HepG2 (cell line): ENCODE results near the gene ABCC2. TPM values are rescaled to one million over a fixed set of nuclear protein-coding genes. Genes with fewer than 3 reads are reported as not detected.

Source experiments
- ATF6 ChIP-seq: sonication (generic); formaldehyde crosslinking; conservative IDR thresholded peaks from 2 replicates; pipeline ENCODE4 v1.4.0; 2020; ENCODE audit warnings: missing genetic modification reagents
- FOXO1 ChIP-seq: sonication (generic); formaldehyde crosslinking; IDR thresholded peaks from 2 replicates; pipeline ENCODE4 v1.4.0; 2020; ENCODE audit warnings: missing genetic modification reagents
- GATAD1 ChIP-seq: IDR thresholded peaks from 2 replicates; pipeline ENCODE4 v1.6.1; 2016; ENCODE audit warnings: missing genetic modification reagents, missing compliant biosample characterization
- GRHL1 ChIP-seq: sonication (generic); formaldehyde crosslinking; conservative IDR thresholded peaks from 2 replicates; pipeline ENCODE4 v1.8.0; 2022; ENCODE audit warnings: missing genetic modification reagents
- MIER2 ChIP-seq: IDR thresholded peaks from 2 replicates; pipeline ENCODE4 v1.6.1; 2016; ENCODE audit warnings: missing biosample characterization, missing genetic modification reagents
- NR2F6 ChIP-seq, 2 experiments: IDR thresholded peaks; 2 replicates each; pipeline ENCODE4 v1.6.1; 2016; ENCODE audit warnings: antibody characterized with exemption in 1 of 2, mild to moderate bottlenecking in 1 of 2
- RARA ChIP-seq: IDR thresholded peaks from 2 replicates; pipeline ENCODE4 v1.6.1; 2016; ENCODE audit warnings: missing genetic modification reagents, missing compliant biosample characterization
- RORA ChIP-seq: sonication (generic); formaldehyde crosslinking; IDR thresholded peaks from 2 replicates; pipeline ENCODE4 v1.5.0; 2020; ENCODE audit warnings: mild to moderate bottlenecking, missing genetic modification reagents, moderate library complexity
- SCMH1 ChIP-seq: sonication (generic); formaldehyde crosslinking; IDR thresholded peaks from 2 replicates; pipeline ENCODE4 v1.9.0; 2021; ENCODE audit warnings: missing genetic modification reagents, mild to moderate bottlenecking, borderline replicate concordance
- SMC3 ChIP-seq: IDR thresholded peaks from 2 replicates; pipeline ENCODE4 v1.6.1; 2011; ENCODE audit warnings: low read length, improper control_type of control experiment
- SOX6 ChIP-seq, 2 experiments: fragments of 450-650 bp in 1 of 2; sonication (generic) in 1 of 2; formaldehyde crosslinking in 1 of 2; IDR thresholded peaks; 2 replicates each; pipeline versions ENCODE4 v1.4.0 to v1.6.1; 2017 to 2020; ENCODE audit warnings: antibody characterized with exemption in 1 of 2, mild to moderate bottlenecking in 1 of 2, missing genetic modification reagents in 1 of 2
- SP5 ChIP-seq: IDR thresholded peaks from 2 replicates; pipeline ENCODE4 v1.6.1; 2016; ENCODE audit warnings: low read depth, borderline replicate concordance
- TOPORS ChIP-seq: sonication (generic); formaldehyde crosslinking; IDR thresholded peaks from 2 replicates; pipeline ENCODE4 v1.8.0; 2023; ENCODE audit warnings: mild to moderate bottlenecking, missing genetic modification reagents
- TSC22D2 ChIP-seq: sonication (generic); formaldehyde crosslinking; IDR thresholded peaks from 2 replicates; pipeline ENCODE4 v1.5.1; 2020; ENCODE audit warnings: missing genetic modification reagents, mild to moderate bottlenecking, borderline replicate concordance
- ZNF10 ChIP-seq: sonication (generic); formaldehyde crosslinking; IDR thresholded peaks from 2 replicates; pipeline ENCODE4 v1.4.0; 2020; ENCODE audit warnings: mild to moderate bottlenecking, low read depth, missing genetic modification reagents, borderline replicate concordance
- ZNF362 ChIP-seq: sonication (generic); formaldehyde crosslinking; IDR thresholded peaks from 2 replicates; pipeline ENCODE4 v1.4.0; 2020; ENCODE audit warnings: missing genetic modification reagents, mild to moderate bottlenecking, borderline replicate concordance
- ZNF460 ChIP-seq: sonication (generic); formaldehyde crosslinking; IDR thresholded peaks from 2 replicates; pipeline ENCODE4 v1.5.1; 2020; ENCODE audit warnings: missing genetic modification reagents, mild to moderate bottlenecking, borderline replicate concordance
- ZNF576 ChIP-seq: sonication (generic); formaldehyde crosslinking; IDR thresholded peaks from 2 replicates; pipeline ENCODE4 v1.4.0; 2020; ENCODE audit warnings: mild to moderate bottlenecking, missing genetic modification reagents
- ZNF619 ChIP-seq: sonication (generic); formaldehyde crosslinking; IDR thresholded peaks from 2 replicates; pipeline ENCODE4 v1.4.0; 2020; ENCODE audit warnings: mild to moderate bottlenecking, missing genetic modification reagents
- ZNF720 ChIP-seq: sonication (generic); formaldehyde crosslinking; IDR thresholded peaks from 2 replicates; pipeline ENCODE4 v1.4.0; 2020; ENCODE audit warnings: missing genetic modification reagents
- polyA plus RNA-seq, 8 experiments: library from polyadenylated mRNA; depleted of rRNA in 3 of 8; stranded (reverse) in 7 of 8; unstranded in 1 of 8; fragments of >200 nt; fragmentation: Illumina TruSeq in 4 of 8; extraction: Trizol in 4 of 8; gene quantifications; 2 replicates each; pipeline versions ENCODE4 v1.2.1 to v1.2.3, GENCODE V29; 2011 to 2016; ENCODE audit warnings: low read depth in 4 of 8, missing spikeins in 1 of 8, mixed read lengths in 1 of 8; ENCODE audit not compliant: insufficient read depth in 1 of 8
- total RNA-seq, 5 experiments: library from RNA; depleted of rRNA; stranded (reverse); fragments of >200 nt; fragmentation: Illumina TruSeq; extraction: Trizol; gene quantifications; 2 replicates each; pipeline ENCODE4 v1.2.3, GENCODE V29; 2016; ENCODE audit warnings: low read depth in 1 of 5
- TF ChIP-seq, protein P1 (sequence below): sonication (generic); formaldehyde crosslinking; conservative IDR thresholded peaks from 2 replicates; pipeline ENCODE4 v1.4.0; 2020; ENCODE audit warnings: mild to moderate bottlenecking, missing genetic modification reagents, moderate library complexity
- TF ChIP-seq, protein P2 (sequence below): IDR thresholded peaks from 2 replicates; pipeline ENCODE4 v1.6.1; 2016; ENCODE audit warnings: missing genetic modification reagents, missing compliant biosample characterization

The ABCC2 gene
- total and polyA plus RNA-seq, 2 of the 13 experiments (the other 11 are each of a cell fraction or from before 2014, with no cell fraction given), result 181 to 497 TPM

DNA sequence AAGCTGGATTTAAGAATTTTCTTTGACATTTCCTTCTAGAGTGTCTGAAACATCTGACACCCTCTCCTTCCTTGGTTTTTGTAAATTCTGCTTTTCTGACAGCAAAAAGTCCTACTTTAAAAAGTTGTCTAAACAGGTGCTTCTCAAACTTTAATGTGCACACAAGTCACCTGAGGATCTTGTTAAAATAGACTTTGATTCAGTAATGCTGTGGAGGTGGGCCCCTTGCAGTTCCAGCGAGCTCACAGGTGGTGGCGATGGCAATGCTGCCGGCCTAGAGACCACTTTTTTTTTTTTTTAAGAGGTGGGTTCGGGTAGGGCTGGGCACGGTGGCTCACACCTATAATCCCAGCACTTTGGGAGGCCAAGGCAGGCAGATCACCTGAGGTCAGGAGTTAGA lies 77.1 kb downstream of the ABCC2 start (continued):
- TF ChIP-seq TSC22D2 (CRISPR knock-in tag), result no peak
- no peak for TF ChIP-seq ZNF460
- no peak for TF ChIP-seq MIER2
- no peak for TF ChIP-seq GRHL1 (CRISPR knock-in tag)
- no peak for TF ChIP-seq SP5 (CRISPR knock-in tag)
- TF ChIP-seq ATF6 (CRISPR knock-in tag), result no peak
- no peak for TF ChIP-seq GATAD1 (CRISPR knock-in tag)
- TF ChIP-seq TOPORS (CRISPR knock-in tag), result no peak
- no peak for TF ChIP-seq SOX6 (IDR thresholded peaks at IDR 0.05)
- TF ChIP-seq SOX6 (CRISPR knock-in tag; IDR thresholded peaks at IDR 0.05), result 0 out of 2 replicates have a peak, but pooled peaks have one; percentile 21
- TF ChIP-seq NR2F6 (IDR thresholded peaks at IDR 0.05), result no peak
- TF ChIP-seq NR2F6 (CRISPR knock-in tag; IDR thresholded peaks at IDR 0.05), result no peak
- TF ChIP-seq ZNF720, result no peak
- peak; percentile 97 for TF ChIP-seq ZNF362 (CRISPR knock-in tag)
- TF ChIP-seq, protein P1, sequence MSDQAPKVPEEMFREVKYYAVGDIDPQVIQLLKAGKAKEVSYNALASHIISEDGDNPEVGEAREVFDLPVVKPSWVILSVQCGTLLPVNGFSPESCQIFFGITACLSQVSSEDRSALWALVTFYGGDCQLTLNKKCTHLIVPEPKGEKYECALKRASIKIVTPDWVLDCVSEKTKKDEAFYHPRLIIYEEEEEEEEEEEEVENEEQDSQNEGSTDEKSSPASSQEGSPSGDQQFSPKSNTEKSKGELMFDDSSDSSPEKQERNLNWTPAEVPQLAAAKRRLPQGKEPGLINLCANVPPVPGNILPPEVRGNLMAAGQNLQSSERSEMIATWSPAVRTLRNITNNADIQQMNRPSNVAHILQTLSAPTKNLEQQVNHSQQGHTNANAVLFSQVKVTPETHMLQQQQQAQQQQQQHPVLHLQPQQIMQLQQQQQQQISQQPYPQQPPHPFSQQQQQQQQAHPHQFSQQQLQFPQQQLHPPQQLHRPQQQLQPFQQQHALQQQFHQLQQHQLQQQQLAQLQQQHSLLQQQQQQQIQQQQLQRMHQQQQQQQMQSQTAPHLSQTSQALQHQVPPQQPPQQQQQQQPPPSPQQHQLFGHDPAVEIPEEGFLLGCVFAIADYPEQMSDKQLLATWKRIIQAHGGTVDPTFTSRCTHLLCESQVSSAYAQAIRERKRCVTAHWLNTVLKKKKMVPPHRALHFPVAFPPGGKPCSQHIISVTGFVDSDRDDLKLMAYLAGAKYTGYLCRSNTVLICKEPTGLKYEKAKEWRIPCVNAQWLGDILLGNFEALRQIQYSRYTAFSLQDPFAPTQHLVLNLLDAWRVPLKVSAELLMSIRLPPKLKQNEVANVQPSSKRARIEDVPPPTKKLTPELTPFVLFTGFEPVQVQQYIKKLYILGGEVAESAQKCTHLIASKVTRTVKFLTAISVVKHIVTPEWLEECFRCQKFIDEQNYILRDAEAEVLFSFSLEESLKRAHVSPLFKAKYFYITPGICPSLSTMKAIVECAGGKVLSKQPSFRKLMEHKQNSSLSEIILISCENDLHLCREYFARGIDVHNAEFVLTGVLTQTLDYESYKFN (CRISPR knock-in tag), result no peak
- no peak for TF ChIP-seq RARA
- TF ChIP-seq ZNF10 (CRISPR knock-in tag), result no peak
- no peak for TF ChIP-seq SCMH1 (CRISPR knock-in tag)
- no peak for TF ChIP-seq ZNF619 (CRISPR knock-in tag)
- TF ChIP-seq ZNF576 (CRISPR knock-in tag), result no peak
- TF ChIP-seq, protein P2, sequence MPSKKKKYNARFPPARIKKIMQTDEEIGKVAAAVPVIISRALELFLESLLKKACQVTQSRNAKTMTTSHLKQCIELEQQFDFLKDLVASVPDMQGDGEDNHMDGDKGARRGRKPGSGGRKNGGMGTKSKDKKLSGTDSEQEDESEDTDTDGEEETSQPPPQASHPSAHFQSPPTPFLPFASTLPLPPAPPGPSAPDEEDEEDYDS (CRISPR knock-in tag), result no peak
- peak; percentile 54 for TF ChIP-seq SMC3
- TF ChIP-seq FOXO1 (CRISPR knock-in tag), result no peak
- no peak for TF ChIP-seq RORA (CRISPR knock-in tag)
